HG03439 (cell line): ENCODE data around the gene RAD9A.

Source experiments
- ATAC-seq: cut with Tn5 transposase; IDR thresholded peaks from one replicate; pipeline ENCODE4 v1.9.1; 2021; ENCODE audit warnings: mild to moderate bottlenecking, moderate library complexity; ENCODE audit not compliant: unreplicated experiment

The RAD9A gene

GRCh38 chr11:67391304-67392182, at the start of gene RAD9A:
Gene RAD9A, plus strand, starts transcription at chr11:67391986. Its CDS starts 59 bp downstream, at chr11:67392045.
- ATAC-seq, result peak; percentile 60

- no peak for ATAC-seq
Observed at GRCh38 chr11:67344264-67344663, 47.5 kb upstream of the RAD9A start.

GRCh38 chr11:67345247-67345919, 46.4 kb upstream of the RAD9A start:
- no peak for ATAC-seq

GRCh38 chr11:67345920-67346819, 45.6 kb upstream of the RAD9A start:
- ATAC-seq, result no peak

GRCh38 chr11:67347964-67348749, 43.6 kb upstream of the RAD9A start:
- ATAC-seq, result no peak

- no peak for ATAC-seq
Observed at GRCh38 chr11:67349036-67349435, 42.8 kb upstream of the RAD9A start.

DNA sequence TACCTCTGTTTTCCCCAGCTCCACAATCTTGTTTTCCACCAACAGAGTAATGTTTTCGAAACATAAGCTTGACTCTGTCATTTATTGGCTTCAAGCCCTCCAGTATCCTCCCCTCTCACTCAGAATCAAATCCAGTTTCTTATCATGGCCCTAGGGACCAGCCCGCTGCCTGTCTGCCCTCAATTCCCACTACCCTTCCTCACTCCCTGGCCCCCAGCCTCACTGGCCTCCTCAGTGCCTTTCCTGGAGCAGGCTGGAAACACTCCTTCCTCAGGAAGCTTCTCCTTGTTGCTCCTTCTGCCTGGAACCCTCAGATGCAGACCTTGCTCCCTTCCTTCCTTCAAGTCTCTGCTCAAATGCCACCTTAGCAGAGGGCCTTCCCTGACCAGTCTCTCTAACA, 42.3 kb upstream of the RAD9A start:
- no peak for ATAC-seq

DNA sequence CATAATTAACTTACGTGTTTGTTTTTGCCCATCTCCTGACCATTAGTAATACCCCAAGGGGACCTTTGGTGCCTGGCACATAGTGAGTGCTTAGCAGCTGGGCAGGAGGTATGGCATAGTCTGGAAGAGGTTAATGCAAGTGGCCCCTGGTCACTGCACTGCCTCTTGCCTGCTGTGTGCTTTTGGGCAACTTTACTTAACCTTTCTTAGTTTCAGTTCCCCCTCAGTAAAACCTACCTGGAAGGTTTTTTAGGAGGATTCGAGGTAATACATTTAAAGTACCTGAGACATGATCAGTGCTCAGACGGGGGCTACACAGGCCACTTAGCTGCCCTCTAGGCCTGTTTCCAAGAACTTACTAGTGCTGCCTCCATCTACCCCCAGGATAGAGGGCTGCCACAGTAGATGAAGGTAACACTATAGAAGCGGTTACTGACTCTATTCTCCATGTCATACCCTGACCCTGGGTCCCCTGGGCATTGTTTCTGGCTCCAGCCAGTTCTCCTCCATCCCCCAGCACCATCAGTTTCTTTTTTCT, 41.8 kb upstream of the RAD9A start:
- ATAC-seq, result no peak

GRCh38 chr11:67351275-67352005, 40.3 kb upstream of the RAD9A start:
- ATAC-seq, result no peak

GRCh38 chr11:67352546-67353316, 39.1 kb upstream of the RAD9A start:
- ATAC-seq, result peak; percentile 10

- peak; percentile 80 for ATAC-seq
Observed at GRCh38 chr11:67353317-67354074, 38.3 kb upstream of the RAD9A start, which contains the start of gene POLD4. Gene POLD4, minus strand, starts transcription at chr11:67353546. Its CDS starts 147 bp downstream, at chr11:67353399.

DNA sequence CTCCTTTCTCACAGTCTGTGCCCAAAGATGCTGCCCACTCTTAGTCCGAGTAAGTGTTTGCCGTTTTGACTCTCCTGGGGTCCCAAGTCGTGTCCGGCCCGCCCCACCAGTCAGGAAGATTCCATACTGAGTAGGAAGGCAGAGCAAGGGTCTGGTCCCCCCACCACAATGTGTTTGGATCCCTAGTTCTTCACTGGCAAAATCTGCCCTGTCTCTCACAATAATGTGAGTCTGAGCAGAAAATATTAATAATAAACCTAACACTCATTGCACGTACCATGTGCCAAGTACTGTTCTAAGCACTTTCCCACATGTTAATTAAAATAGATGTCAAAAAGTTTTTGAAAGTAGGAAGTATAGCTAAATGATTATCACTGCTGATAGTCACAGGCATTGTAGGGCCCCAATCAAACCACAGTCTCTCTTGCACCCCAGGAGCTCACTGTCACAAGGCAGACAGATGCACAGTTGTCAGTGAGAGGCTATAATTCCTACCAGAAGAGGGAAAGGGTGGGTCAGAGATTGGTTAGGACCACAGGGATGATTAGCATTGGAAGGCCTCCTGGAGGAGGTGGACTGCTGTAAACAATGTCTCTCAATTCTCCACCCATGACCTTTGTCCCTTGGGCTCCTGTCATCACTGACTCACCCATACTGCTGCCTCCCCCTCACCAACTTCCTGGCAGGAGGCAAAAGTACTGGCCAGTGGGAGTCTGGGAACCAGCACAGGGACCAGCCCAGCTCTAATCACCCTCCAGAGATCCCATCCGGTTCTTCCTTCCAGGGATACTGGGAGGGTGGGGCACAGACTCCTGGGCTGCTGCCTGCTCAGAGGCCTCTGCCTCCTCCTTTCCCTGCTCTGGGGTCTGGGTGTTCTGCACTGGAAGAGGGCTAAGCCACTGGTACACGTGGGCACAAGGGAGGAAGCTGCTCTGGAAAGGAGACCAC, 37.4 kb upstream of the RAD9A start:
- no peak for ATAC-seq

GRCh38 chr11:67355023-67355793, 36.6 kb upstream of the RAD9A start:
- ATAC-seq, result no peak

GRCh38 chr11:67355794-67356386, 35.9 kb upstream of the RAD9A start:
- no peak for ATAC-seq

DNA sequence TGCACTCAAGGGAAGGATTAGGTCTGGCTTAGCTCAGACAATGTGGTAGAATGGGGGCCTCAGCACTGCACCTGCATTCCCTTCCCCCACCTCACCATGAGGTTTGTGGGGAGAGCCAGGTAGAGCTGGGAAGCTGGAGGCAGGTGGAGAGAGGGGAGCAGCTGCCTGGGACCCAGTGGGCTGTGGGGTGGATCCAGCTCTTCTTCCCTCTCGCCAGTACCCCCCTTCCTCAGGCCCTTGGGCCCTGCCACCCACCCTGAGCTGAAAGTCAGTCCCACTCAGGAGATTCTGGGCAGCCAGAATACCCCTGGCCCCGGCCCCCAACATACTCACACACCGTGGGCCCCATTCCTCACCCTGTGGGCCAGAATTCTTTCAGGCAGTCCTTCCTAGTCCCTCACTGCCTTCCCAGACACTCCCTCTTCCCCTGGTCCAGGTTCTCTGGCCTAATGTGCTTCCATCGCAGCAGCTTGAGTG, 35.4 kb upstream of the RAD9A start:
- no peak for ATAC-seq
